AG04450 (cell line): Measurements from ENCODE around the gene PTCD2. TPM values are rescaled to one million over a fixed set of nuclear protein-coding genes. Genes with fewer than 3 reads are reported as not detected.
A peak's percentile ranks its signal among the peaks of the same experiment; 100 is the strongest.

Source experiments
- CTCF ChIA-PET: fragments of 300-600, 350-600 bp; formaldehyde crosslinking; extraction: SDS; loops from one replicate; lab custom pipeline; 2022; ENCODE audit warnings: antibody characterized with exemption, inconsistent platforms; lab: Charles Lee
- POLR2A ChIA-PET: fragments of 350-600 bp; formaldehyde crosslinking; extraction: SDS; loops from one replicate; lab custom pipeline; 2021; ENCODE audit warnings: antibody characterized with exemption, inconsistent platforms; lab: Yijun Ruan, JAX
- DNase-seq: peaks from one replicate; pipeline ENCODE4 v3.0.0-alpha.2; 2011; ENCODE audit warnings: low read depth, low spot score
- H3K27ac ChIP-seq: one replicate; pipeline ENCODE4 v1.5.1; 2012; ENCODE audit warnings: low read depth, low read length, control low read depth
- H3K27me3 ChIP-seq: one replicate; pipeline ENCODE4 v1.6.0; 2012; ENCODE audit warnings: low read length; ENCODE audit not compliant: control insufficient read depth, insufficient read depth
- H3K4me3 ChIP-seq: 2 replicates; pipeline ENCODE4 v1.5.1; 2011; ENCODE audit warnings: mild to moderate bottlenecking, low read depth, low read length, control low read depth
- H3K9me3 ChIP-seq: 2 replicates; pipeline ENCODE4 v1.5.1; 2012; ENCODE audit warnings: low read length; ENCODE audit not compliant: control insufficient read depth, insufficient read depth
- CTCF ChIP-seq: IDR thresholded peaks from 2 replicates; pipeline ENCODE4 v1.5.1; 2011; ENCODE audit warnings: low read depth, low read length, control low read depth, inconsistent platforms
- polyA plus RNA-seq: library from polyadenylated mRNA; depleted of rRNA; stranded (reverse); fragments of >200 nt; gene quantifications from 2 replicates; pipeline ENCODE4 v1.2.3, GENCODE V29; 2011

PTCD2 gene
- polyA plus RNA-seq, 1 experiment, result 13.9 TPM

GRCh38 chr5:72388646-72389045, 68.5 kb downstream of the PTCD2 start:
- no peaks in the 10 kb centered on the region for H3K9me3 ChIP-seq
- DNase-seq, result no peak
- POLR2A ChIA-PET, result no interaction called here
- no peak for TF ChIP-seq CTCF
- no peaks in the 10 kb centered on the region for H3K27me3 ChIP-seq
- H3K4me3 ChIP-seq, result no peak overlapping the region
- H3K27ac ChIP-seq, result no peak overlapping the region
- CTCF ChIA-PET, result no interaction called here

- Histone ChIP-seq H3K9me3 (no peaks in the 10 kb centered on the region), H3K4me3 (no peak overlapping the region), H3K27ac (no peak overlapping the region), H3K27me3 (no peaks in the 10 kb centered on the region)
- no peak for TF ChIP-seq CTCF
- DNase-seq, result no peak
- ChIA-PET CTCF (interaction anchor here (1.2 to 1.5 kb wide), 2 partner anchors 25 to 134 kb away, joined by 3 to 5 read pairs; no protein-coding TSS in a partner anchor), POLR2A (interaction anchor here (0.7 kb wide), 1 partner anchor 234 kb away, joined by 3 read pairs; no protein-coding TSS in a partner anchor)
These were observed 70.7 kb downstream of the PTCD2 start for GRCh38 chr5:72390836-72391235.

GRCh38 chr5:72392326-72392733, 72.2 kb downstream of the PTCD2 start:
- no peaks in the 10 kb centered on the region for H3K9me3 ChIP-seq
- H3K27me3 ChIP-seq, result no peaks in the 10 kb centered on the region
- no peak for DNase-seq
- ChIA-PET POLR2A (no interaction called here), CTCF (no interaction called here)
- TF ChIP-seq CTCF, result no peak
- no peak overlapping the region for H3K4me3 ChIP-seq
- peak overlapping the region; percentile 49 for H3K27ac ChIP-seq

GRCh38 chr5:72393052-72393451, 72.9 kb downstream of the PTCD2 start:
- no peak overlapping the region for H3K4me3 ChIP-seq
- no peak for DNase-seq
- H3K27ac ChIP-seq, result no peak overlapping the region
- no peak for TF ChIP-seq CTCF
- no peaks in the 10 kb centered on the region for H3K27me3 ChIP-seq
- POLR2A ChIA-PET, result no interaction called here
- CTCF ChIA-PET, result no interaction called here
- H3K9me3 ChIP-seq, result no peaks in the 10 kb centered on the region

GRCh38 chr5:72394688-72395087, 74.5 kb downstream of the PTCD2 start:
- no peaks in the 10 kb centered on the region for H3K27me3 ChIP-seq

More at GRCh38 chr5:72394688-72395087, 74.5 kb downstream of the PTCD2 start:
- no peak for DNase-seq
- Histone ChIP-seq H3K4me3 (no peak overlapping the region), H3K9me3 (no peaks in the 10 kb centered on the region), H3K27ac (no peak overlapping the region)
- ChIA-PET POLR2A (no interaction called here), CTCF (no interaction called here)
- TF ChIP-seq CTCF, result peak; percentile 39
